GM18868 (cell line): ENCODE data around the gene IGF1R.

Experiments used
- ATAC-seq: cut with Tn5 transposase; IDR thresholded peaks from one replicate; pipeline ENCODE4 v1.9.1; 2021; ENCODE audit warnings: mild to moderate bottlenecking, moderate library complexity; ENCODE audit not compliant: unreplicated experiment

IGF1R gene

DNA sequence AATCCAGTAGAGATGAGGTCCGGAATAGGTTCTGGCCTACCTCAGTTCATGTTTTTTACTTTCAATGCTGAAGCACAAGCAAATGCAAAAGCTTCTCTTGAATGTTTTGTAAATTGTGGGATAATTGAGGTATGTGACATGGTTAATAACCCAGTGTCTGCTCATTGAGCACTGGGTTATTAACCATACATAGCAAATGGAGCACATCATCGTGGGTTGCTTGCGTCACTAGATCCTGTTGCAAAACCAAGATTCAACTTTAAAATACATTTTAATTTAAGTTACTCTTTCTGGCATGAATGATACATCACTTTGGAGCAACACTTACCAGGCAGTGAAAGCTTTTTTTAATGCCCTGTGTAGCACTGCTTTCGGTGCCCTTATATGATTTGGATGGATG, 165.6 kb downstream of the IGF1R start:
- ATAC-seq, result no peak

DNA sequence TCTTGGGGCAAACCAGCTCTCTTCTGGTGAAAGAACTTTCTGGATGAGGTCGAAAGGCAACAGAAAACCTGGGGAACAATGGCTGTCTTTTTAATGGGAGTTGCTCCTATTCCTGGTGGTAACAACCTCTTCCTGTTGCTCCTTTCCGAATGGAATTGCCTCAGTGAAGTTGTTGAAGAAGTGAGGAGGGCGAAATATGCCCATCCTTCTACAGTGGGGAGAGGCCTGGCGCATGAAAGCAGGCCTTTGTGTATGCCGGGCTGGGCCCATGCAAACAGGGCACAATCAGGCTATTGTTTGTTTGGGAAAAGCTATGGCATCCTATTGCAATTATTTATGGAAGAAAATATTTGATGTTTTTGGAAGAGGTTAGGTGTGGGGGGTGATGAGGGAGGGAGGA, 166.9 kb downstream of the IGF1R start:
- ATAC-seq, result no peak

DNA sequence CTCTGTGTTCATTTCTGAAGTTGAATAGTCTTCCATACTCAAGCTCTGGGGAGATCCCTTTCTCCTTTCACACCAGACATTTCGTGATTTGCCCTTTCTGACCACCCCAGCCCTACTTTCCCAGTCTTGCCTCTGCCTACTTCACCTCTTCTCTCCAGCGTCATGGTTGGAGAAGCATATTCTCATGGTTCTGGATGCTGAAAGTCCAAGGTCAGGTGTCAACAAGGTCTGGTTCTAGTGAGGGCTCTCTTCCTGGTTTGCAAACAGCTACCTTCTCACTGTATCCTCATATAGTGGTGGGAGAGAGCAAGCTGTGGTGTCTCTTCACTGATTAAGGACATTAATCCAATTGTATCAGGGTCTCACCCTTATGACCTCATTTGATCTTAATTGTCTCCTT, 169.4 kb downstream of the IGF1R start:
- no peak for ATAC-seq

DNA sequence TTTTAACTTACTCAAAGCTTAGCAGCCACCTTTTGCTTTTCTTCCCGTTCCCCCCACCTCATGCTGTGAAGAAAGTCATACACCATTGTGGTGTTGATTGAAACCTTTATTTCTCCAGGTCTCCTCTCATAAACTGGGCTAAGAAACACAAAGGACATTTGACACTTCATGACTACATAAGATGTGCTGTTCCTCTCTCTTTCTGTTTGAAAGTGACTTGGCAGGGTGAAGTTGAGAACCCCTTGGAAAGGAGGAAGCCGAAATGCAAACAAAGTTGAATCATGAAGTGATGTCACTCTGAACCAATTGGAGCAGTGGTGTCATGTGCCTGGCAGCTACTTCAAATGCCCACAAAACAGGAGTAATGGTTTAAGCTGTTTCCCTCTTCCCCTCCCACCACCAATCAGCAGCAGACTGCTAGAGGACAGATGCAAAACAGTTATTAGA, 174.7 kb downstream of the IGF1R start:
- ATAC-seq, result no peak

DNA sequence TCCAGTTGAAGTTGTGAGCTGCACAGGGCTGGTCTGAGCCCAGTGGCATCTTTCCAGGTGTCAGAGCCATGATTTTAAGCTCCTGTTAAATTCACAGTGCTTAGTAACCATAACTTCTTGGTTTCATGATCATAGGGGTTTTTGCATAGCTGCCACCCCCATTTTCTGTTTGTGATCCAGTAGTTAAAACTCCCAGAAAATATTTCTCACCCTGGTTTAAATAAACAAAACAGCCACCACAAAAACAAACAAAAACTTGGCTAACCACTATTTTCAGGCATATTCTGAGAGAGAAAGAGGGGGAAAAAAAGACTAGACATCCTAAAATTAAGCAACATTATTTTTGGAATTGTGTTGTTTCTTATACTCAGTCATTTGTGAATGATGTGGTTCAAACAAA, 175.3 kb downstream of the IGF1R start:
- ATAC-seq, result no peak

DNA sequence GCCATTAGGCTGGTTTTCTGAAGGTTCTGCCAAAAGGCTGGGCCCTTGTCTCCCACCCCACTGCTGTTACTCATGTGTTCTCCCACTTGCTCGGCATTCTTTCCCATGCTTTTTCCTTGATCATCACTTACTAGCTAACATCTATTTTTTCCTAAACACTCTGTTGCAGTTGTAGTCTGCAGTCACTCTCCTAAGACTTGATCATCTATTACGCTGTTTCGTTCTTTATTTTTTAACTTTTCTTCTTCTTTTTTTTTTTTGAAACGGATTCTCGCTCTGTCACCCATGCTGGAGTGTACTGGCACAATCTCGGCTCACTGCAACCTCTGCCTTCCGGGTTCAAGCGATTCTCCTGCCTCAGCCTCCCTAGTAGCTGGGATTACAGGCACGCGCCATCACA, 176.3 kb downstream of the IGF1R start:
- no peak for ATAC-seq

DNA sequence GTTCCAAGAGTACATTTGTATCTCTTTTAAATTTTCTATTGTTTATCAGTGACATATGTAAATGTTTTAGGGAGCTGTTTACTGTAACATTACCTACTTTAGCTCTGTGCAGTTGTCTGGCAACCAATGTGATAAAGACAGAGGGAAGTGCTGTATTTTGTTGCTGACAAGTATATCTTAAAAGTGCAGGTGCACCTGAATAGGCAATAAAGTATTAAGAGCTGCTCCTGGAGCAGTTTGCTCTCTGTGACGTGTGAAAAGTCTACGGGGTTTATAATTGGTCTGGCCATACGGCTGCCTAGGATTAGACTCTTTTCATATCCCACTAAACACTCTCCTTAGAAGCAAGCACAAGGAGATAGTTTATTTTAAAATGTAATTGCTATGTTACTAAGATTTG, 178.3 kb downstream of the IGF1R start:
- no peak for ATAC-seq

DNA sequence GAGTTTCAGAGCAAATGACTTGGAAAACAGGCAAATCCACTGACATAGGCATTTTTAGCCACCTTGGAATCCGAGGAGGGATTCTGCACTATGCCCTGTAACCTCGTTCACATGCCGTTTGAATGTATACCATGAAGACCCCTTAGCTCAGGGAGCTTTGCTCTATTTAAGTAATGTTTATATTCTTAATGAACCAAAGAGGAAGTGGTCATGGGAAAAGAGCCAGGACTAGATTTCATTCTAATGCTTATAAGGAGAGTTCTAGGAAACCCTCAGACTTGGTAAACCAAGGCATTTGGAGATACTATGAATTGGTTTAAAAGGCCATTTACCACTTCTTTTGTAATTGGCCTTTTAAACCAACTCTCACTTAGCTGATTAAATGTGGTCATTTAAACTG, 178.9 kb downstream of the IGF1R start:
- ATAC-seq, result no peak

DNA sequence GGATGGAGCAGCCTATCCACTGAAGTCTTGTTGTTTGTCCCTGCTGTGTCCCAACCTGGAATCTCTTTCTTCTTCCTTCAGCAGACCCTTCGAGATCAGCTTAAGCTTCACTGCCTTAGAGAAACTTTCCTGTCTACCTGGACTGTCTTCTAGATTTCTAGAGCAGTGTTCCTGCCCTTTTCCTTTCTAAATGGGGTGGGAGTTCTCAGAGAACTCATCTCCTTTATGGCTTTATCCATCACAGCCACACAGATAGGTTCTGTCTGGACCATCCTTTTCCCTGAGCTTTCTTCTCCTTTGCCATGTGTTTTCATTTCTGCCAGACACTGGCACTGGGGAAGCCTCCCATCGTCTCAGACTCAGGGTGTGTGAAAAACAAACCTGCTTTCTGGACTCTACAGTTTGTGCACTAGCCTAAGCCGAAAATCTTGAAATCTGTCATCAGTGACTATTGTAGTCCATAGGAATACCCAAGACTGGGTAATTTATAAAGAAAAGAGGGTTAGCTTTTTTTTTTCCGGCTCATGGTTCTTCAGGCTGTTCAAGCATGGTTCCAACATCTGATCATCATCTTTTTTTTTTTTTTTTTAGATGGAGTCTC, 181.8 kb downstream of the IGF1R start:
- no peak for ATAC-seq

DNA sequence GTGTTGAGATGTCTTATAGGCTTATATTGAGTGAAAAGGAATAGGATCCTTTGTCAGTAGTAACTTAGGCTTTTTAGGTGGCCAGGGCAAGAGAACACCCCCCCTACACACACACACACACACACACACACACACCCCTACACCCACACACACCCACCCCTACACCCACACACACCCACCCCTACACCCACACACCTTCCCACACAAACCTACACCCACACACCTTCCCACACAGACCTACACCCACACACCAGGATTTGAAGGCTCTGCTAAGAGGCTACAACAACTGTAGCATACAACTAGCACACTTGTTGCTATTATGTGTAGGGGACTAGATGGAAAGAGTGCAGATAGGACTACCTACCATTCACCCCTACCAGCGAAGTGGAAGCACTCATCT, 186.6 kb downstream of the IGF1R start:
- ATAC-seq, result no peak

DNA sequence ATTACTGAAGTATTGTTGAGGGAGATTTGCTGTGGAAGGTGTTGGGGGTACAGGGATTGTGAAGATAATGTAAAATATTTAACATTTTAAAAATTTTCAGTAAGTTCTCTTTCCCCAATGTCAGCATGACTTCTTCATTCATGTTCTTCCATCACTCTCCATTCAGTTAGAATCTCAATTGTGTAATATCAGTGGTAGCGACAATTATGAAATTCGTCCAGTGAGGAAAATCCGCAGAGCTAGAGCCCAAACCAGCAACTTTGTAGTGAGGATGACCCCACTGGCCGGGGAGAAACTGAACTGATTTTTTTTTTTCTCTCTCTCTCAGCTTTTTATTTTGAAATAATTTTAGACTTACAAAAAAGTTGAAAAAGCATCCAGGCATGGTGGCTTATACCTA, 187.5 kb downstream of the IGF1R start:
- no peak for ATAC-seq

DNA sequence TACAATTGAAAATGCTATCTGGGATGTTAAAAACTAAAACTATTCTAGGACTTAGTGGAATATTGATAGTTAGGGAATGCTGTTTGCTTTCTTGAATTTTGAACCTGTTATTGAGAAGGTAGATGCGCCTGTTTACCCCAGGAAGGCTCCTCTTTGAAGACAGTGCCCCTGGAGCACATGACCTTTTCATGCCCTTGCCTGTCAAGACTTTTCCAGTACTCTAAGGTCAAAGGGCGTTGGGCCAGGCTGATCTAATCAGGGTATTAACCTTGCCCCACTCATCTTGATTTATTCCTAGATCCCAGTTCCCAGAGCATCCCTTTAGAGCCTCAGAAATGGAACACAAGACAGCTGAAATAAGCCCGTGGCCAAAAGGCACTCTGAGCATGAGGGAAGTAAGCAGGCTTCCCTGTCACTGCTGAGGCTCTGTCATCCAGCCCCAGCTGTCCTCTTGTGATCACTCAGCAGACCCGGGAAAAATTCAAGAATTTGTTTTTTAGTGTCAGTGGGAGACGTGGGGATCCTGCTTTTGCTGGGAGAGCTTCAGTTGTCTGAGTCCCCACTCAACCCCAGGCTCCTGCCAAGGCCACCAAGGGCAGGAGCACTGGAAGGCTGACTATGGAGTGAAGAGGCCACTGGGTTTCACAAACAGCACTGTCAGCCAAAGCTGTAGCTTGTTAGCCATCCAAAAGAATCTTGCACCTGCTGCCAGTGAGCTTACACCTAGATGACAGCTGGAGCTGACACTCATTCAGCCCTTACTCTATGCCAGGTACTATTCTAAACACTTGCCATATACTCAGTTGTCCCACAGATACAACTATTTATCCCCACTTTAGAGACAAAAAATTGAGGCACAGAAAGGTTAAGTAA, 190.3 kb downstream of the IGF1R start:
- no peak for ATAC-seq

DNA sequence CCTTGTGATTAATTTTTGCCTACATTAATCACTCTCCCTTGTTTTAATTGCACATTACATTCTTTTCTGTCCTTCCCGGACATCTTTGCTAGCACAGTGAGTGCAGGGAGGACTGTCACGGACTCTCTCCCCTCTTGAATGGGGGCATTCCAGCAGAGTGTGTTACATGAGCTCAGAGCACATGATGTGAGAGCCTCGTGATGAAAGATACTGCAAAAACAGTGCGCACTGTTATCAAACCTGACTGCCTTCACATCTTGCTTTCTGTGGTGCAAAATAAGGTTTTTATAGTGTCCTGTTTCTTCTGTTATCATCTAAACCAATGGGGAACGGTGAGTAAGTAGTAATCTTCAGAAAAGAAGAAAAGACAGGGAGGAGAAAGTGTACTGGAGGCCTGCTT, 191.7 kb downstream of the IGF1R start:
- no peak for ATAC-seq

DNA sequence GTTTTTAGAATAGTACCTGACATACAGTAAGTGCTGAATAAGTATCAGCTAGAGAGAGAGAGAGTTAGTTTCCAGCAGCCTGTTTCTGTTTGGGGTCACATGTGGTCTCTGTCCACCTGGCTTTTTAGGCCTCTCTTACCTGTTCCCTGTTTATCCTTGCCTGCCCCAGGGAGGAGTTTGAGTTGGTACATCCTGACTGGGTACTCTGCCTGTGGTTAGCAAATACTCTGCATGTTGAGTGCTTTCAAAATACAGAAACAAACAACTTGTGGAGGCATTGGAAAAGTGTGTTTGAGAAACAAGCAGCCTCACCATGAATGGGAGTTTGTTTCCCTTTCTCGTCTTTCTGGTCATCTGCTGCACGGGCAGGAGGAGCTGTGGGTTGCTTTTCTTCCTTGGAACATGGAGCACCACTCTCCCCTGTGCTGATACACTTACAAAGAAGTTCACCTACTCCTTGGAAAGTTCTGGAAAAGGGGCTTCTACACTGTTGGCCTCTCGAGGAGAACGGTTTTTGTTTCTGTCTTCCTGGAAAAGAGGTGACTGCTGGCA, 193.2 kb downstream of the IGF1R start:
- ATAC-seq, result no peak

DNA sequence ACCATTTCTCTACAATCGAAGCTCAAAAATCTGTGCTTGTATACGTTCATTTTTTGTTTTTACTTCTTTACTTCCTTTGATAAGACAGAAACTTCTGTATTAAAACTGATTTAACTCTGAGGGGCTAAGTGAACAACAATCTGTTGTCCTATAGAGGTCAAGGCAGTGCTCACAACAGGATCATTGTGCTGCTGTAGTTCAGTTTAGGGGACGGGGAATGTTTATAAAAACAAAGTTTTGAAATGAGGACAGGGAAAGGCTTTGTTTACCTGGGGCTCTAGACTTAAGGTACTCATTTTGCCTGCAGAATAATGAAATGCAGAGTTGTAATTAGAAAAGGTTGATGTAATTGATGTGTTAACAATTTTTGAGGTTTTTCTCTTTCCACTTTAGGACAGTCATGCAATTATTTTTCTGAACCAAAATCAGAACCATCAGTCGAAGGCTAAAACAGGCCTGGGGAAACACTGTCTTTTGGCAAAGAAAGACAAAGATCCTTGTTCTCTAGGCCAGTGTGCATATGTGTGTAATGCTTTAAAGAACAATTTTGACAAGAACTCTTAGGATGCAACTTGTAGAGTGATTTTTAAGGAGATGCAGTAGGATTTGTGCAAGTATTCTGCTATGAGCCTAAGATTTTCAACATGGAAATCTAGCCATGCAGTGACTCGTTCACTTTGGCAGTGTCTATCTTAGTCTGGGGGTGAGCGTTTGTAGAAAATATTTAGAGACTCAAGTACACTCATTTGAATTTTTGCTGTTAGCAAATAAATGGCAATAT, 194.0 kb downstream of the IGF1R start:
- no peak for ATAC-seq

DNA sequence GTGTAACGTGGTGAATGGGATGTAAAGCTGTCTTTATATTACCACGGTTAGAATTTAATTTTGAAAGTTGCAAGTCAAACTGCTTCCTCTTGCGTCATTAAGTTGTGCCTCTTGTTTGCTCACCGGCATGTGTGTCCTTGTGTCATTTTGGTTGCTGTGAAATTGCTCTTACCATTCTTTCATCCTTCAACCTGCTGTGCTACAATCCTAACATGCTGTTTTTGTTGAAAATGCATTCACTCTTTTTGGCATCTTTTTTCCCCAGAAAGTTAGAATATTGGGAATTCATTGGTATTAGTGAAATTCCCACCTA, 194.6 kb downstream of the IGF1R start:
- ATAC-seq, result no peak

DNA sequence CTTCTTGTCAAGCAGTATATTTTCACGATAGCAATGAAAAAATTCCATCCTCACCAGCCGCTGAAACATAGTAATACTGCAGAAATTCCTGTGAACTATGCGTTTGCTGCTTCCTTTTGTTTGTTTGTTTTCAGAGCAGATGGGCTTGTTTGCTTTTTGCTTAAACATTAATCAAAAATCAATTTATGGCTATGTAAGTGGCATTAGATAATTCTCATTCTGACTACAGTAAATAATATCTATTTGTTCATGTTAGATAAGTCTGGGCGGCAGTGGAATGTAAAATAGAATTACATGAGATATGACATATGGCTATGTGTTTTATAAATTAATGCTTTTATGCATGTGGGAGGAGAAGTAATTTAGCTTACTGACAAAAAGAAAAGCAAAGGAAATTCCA, 195.5 kb downstream of the IGF1R start:
- ATAC-seq, result no peak

DNA sequence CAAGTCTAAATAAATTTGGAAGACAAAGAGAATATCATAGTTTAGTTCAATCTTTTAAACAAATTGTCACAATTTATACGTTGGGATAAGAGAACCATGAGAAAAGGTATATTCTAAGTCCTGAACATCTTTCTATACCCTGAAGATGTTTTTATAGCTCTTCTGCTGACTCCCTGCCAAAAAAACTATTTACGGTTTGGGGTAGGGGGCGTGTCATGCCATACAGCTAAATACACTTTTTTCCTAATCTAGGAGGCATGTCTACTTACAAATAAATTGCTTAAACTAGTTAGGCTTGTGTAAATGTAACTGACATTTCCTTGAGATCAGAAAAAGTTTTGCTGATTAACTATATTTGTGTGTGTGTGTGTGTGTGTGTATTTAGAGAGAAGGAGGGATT, 195.9 kb downstream of the IGF1R start:
- no peak for ATAC-seq

DNA sequence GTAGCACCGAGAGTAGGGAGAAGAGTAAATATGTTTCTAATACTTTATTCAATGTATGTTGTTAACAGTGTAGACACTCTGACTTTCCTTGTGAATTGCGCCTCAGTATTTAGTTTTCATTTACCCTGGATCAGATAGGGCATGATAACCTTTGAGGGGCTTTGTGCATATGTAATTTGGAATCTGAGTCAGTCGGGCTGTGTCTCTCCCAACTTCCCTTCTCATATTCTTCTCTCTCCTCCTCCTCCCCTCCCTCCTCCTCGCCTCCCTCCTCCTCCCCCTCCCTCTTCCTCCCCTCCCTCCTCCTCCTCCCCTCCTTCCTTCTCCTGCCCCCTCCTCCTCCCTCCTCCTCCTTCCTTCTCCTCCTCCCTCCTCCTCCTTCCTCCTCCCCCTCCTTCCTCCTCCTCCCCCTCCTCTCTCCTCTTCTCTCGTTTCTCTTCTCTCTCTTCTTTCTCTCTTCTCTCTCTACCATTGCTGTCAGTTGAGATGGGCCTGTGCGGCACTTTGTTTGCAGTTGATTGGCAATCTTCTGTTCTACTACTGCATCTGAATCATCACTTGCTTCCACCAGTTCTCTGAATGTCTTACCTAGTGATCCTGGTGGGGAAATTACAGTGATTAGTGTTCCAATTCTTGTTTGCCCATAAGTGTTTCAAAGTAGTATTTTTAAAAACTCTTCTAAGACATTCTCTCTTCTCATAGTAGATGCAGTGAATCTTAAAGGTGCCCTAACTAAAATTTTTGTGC, 197.0 kb downstream of the IGF1R start:
- no peak for ATAC-seq

DNA sequence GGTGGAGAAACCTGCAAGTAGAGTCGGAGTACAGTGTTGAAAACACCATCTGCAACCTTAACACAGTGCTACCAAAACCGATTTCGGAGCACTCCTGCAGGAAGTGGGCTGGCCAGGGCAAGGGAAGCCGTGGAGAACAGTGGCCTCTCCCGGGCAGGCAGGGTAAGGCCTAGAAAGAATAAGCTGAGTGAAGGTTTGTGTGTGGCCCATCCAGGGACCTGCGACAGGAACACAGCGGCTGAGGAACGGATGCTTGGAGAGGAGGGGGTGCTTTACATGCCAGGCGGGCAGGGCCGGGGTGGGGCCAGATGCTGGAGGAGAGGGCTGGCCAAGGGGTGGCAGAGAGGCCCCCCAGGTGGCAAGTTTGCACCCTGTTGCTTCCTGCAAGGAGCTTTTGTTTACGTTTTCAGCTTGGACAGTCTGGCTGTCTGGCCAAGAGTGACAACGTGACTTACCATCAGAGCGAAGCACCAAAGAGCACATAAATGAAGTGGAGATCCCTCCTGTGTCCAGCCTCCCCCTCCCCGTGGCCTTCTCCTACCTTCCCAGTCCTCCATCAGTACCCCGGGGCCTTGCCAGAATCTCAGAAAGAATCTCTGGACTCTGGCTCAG, 202.7 kb downstream of the IGF1R start:
- ATAC-seq, result peak; percentile 33

DNA sequence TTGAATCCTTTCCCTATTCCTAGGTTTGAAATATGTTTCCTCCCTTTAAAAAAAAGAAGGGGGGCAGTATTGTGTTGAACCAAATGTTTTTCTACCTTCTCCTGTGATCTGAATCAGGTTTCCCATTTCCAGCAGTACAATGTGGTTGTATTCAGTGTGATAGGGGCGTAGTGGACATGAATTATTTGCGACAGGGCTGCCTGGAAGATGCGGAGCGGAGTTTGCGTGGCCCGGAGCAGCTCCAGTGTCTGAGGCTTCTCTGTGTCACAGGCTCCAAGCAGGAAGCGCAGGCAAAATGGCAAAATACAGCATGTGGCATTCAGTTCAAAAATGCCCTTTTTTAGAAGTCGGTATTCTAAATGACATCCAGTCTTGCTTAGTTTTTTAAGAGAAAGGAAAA, 204.8 kb downstream of the IGF1R start:
- peak; percentile 37 for ATAC-seq
